GM12878 (cell line): ENCODE measurements around the gene ADAM19. TPM values are rescaled to one million over a fixed set of nuclear protein-coding genes. Genes with fewer than 3 reads are reported as not detected.

Experiments used
- ATF2 ChIP-seq: IDR thresholded peaks from 2 replicates; pipeline ENCODE4 v1.6.1; 2012; ENCODE audit warnings: low read length, inconsistent platforms
- CREB1 ChIP-seq: IDR thresholded peaks from 2 replicates; pipeline ENCODE4 v1.6.1; 2012; ENCODE audit warnings: low read depth, mild to moderate bottlenecking, inconsistent platforms
- CUX1 ChIP-seq: IDR thresholded peaks from 2 replicates; pipeline ENCODE4 v1.6.1; 2012; ENCODE audit warnings: improper control_type of control experiment, low read depth, low read length; ENCODE audit not compliant: insufficient replicate concordance
- DPF2 ChIP-seq: fragments of 450-650 bp; IDR thresholded peaks from 2 replicates; pipeline ENCODE4 v1.6.1; 2017; ENCODE audit warnings: mild to moderate bottlenecking
- FOXM1 ChIP-seq: IDR thresholded peaks from 2 replicates; pipeline ENCODE4 v1.6.1; 2012; ENCODE audit warnings: low read depth, mild to moderate bottlenecking, inconsistent platforms, low read length, moderate library complexity
- HCFC1 ChIP-seq: fragments of 150-350 bp; IDR thresholded peaks from 2 replicates; pipeline ENCODE4 v1.6.1; 2014; ENCODE audit warnings: low read length
- IRF3 ChIP-seq: fragments of 450-650 bp; IDR thresholded peaks from 2 replicates; pipeline ENCODE4 v1.6.1; 2014; ENCODE audit warnings: mild to moderate bottlenecking
- NR2C1 ChIP-seq: fragments of 450-650 bp; IDR thresholded peaks from 2 replicates; pipeline ENCODE4 v1.6.1; 2017; ENCODE audit warnings: antibody characterized with exemption, mild to moderate bottlenecking, moderate library complexity
- NR2F1 ChIP-seq: fragments of 450-650 bp; conservative IDR thresholded peaks from 2 replicates; pipeline ENCODE4 v1.6.1; 2017; ENCODE audit warnings: mild to moderate bottlenecking
- SMAD1 ChIP-seq: fragments of 450-650 bp; IDR thresholded peaks from 2 replicates; pipeline ENCODE4 v1.6.1; 2018; ENCODE audit warnings: mild to moderate bottlenecking, low read depth; ENCODE audit not compliant: partially characterized antibody
- STAT3 ChIP-seq: IDR thresholded peaks from 2 replicates; pipeline ENCODE4 v1.6.1; 2011; ENCODE audit warnings: low read depth, low read length, improper control_type of control experiment
- SUZ12 ChIP-seq: fragments of 200-600 bp; sonication (generic); IDR thresholded peaks from one replicate; pipeline ENCODE4 v1.6.1; 2018; ENCODE audit warnings: antibody characterized with exemption, mild to moderate bottlenecking; ENCODE audit not compliant: unreplicated experiment
- TBL1XR1 ChIP-seq: IDR thresholded peaks from 2 replicates; pipeline ENCODE4 v1.6.1; 2012; ENCODE audit warnings: low read depth, low read length, improper control_type of control experiment
- ZNF384 ChIP-seq: IDR thresholded peaks from 2 replicates; pipeline ENCODE4 v1.6.1; 2012; ENCODE audit warnings: low read depth, mild to moderate bottlenecking, low read length, improper control_type of control experiment, borderline replicate concordance
- ZNF622 ChIP-seq: fragments of 450-650 bp; IDR thresholded peaks from 2 replicates; pipeline ENCODE4 v1.6.1; 2017; ENCODE audit warnings: mild to moderate bottlenecking, inconsistent platforms
- ZSCAN29 ChIP-seq: fragments of 450-650 bp; IDR thresholded peaks from 2 replicates; pipeline ENCODE4 v1.6.1; 2017; ENCODE audit warnings: mild to moderate bottlenecking, moderate library complexity
- polyA plus RNA-seq, 11 experiments: library from polyadenylated mRNA; depleted of rRNA in 4 of 11; unstranded in 6 of 11; stranded (reverse) in 5 of 11; fragments of >200 nt; fragmentation: Nextera tagmentation in 4 of 11; fragmentation: Illumina TruSeq in 1 of 11; extraction: Ambion mirVana in 4 of 11; extraction: Trizol in 1 of 11; gene quantifications; 1 replicate in 1 of 11; 2 replicates in 10 of 11; pipeline versions ENCODE4 v1.2.1 to v1.2.3, GENCODE V29; 2011 to 2016; ENCODE audit warnings: inconsistent platforms in 2 of 11, missing spikeins in 2 of 11, low read depth in 1 of 11
- total RNA-seq, 4 experiments: library from RNA; depleted of rRNA in 3 of 4; stranded (reverse); fragments of >200 nt in 3 of 4; fragmentation: Illumina TruSeq in 1 of 4; extraction: Trizol in 1 of 4; gene quantifications; 2 replicates each; pipeline versions ENCODE4 v1.2.1 to v1.2.3, GENCODE V29; 2013 to 2021
- TF ChIP-seq, protein P1 (sequence below): fragments of 450-650 bp; IDR thresholded peaks from 2 replicates; pipeline ENCODE4 v1.6.1; 2016; ENCODE audit warnings: mild to moderate bottlenecking
- TF ChIP-seq, protein P2 (sequence below), 3 experiments: IDR thresholded peaks in 2 of 3; conservative IDR thresholded peaks in 1 of 3; 2 replicates each; pipeline ENCODE4 v1.5.1; 2011; ENCODE audit warnings: low read depth in 3 of 3, low read length in 3 of 3, mild to moderate bottlenecking in 3 of 3, control low read depth in 2 of 3, moderate library complexity in 2 of 3, inconsistent platforms in 1 of 3, mixed read lengths in 1 of 3; ENCODE audit not compliant: control insufficient read depth in 2 of 3, insufficient read depth in 1 of 3; ENCODE audit errors: extremely low read depth in 1 of 3

Gene ADAM19
- total and polyA plus RNA-seq, 10 of the 15 experiments (the other 5 are each of a cell fraction or from before 2014, with no cell fraction given): 16.0 to 92.8 (median 44.7) TPM

GRCh38 chr5:157603333-157604190 lies 28.0 kb upstream of the ADAM19 start (continued):
- TF ChIP-seq IRF3 (no peak), SMAD1 (no peak), ATF2 (peak; percentile 95), NR2C1 (no peak), FOXM1 (peak; percentile 88; the same call in 1 of the 2 replicates), STAT3 (no peak), CREB1 (peak; percentile 54; the same call in 1 of the 2 replicates), CUX1 (no peak), ZNF622 (no peak), TBL1XR1 (no peak), HCFC1 (no peak), ZSCAN29 (no peak), NR2F1 (peak; percentile 17; the same call in 1 of the 2 replicates), ZNF384 (no peak), SUZ12 (no peak), DPF2 (peak; percentile 73)
- TF ChIP-seq, protein P1, sequence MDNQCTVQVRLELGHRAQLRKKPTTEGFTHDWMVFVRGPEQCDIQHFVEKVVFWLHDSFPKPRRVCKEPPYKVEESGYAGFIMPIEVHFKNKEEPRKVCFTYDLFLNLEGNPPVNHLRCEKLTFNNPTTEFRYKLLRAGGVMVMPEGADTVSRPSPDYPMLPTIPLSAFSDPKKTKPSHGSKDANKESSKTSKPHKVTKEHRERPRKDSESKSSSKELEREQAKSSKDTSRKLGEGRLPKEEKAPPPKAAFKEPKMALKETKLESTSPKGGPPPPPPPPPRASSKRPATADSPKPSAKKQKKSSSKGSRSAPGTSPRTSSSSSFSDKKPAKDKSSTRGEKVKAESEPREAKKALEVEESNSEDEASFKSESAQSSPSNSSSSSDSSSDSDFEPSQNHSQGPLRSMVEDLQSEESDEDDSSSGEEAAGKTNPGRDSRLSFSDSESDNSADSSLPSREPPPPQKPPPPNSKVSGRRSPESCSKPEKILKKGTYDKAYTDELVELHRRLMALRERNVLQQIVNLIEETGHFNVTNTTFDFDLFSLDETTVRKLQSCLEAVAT: 0 out of 2 replicates have a peak, but pooled peaks have one; percentile 21
- TF ChIP-seq, protein P2, sequence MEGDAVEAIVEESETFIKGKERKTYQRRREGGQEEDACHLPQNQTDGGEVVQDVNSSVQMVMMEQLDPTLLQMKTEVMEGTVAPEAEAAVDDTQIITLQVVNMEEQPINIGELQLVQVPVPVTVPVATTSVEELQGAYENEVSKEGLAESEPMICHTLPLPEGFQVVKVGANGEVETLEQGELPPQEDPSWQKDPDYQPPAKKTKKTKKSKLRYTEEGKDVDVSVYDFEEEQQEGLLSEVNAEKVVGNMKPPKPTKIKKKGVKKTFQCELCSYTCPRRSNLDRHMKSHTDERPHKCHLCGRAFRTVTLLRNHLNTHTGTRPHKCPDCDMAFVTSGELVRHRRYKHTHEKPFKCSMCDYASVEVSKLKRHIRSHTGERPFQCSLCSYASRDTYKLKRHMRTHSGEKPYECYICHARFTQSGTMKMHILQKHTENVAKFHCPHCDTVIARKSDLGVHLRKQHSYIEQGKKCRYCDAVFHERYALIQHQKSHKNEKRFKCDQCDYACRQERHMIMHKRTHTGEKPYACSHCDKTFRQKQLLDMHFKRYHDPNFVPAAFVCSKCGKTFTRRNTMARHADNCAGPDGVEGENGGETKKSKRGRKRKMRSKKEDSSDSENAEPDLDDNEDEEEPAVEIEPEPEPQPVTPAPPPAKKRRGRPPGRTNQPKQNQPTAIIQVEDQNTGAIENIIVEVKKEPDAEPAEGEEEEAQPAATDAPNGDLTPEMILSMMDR (IDR thresholded peaks at IDR 0.05 in 2 of 3, conservative IDR thresholded peaks at IDR 0.05 in 1 of 3; ENCODE audit: control insufficient read depth in 2 of 3, extremely low read depth in 1 of 3, insufficient read depth in 1 of 3, low read depth in 3 of 3, low read length in 3 of 3): no peak
